ENCODE results near the gene TBC1D19. TPM values are rescaled to one million over a fixed set of nuclear protein-coding genes. Genes with fewer than 3 reads are reported as not detected.
"Not testable (repeated sequence)": the region's sequence is repeated elsewhere in the genome, so short reads cannot be mapped to it uniquely, and the experiment has no call there.

TBC1D19 gene
- total and polyA plus RNA-seq, 4 donors: 1.2 to 5.8 (median 2.2) TPM

DNA sequence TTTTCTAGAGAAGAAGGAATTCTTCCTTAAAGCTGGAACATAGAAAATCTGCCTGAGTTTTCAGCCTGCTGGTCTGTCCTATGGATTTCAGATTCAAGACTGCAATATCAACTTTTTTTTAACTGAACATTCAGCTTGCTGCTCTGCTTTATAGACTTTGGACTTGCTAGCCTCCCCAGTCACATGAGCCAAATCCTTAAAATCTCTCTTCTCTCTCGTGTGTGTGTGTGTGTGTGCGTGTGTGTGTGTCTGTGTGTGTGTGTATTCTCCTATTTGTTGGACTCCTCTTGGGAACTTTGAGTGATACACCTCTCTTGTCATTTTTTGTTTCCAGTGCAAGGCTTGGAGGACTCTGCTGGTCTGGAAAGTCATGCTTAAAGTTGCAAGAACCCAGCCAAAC, 6.8 kb upstream of the TBC1D19 start:
- H3K4me1 ChIP-seq (ENCODE audit: control insufficient read depth in 4 of 4, insufficient read depth in 4 of 4, low read length in 3 of 4): no peaks in the 10 kb centered on the region
- WGBS: 43% methylated on average over 2 of the region's 2 CpGs
- DNase-seq (ENCODE audit: low spot score): no peak
- H3K4me3 ChIP-seq (ENCODE audit: low read depth in 1 of 3, low read length in 3 of 3): no peak overlapping the region
- no peaks in the 10 kb centered on the region for H3K9me3 ChIP-seq (ENCODE audit: control insufficient read depth in 4 of 4, low read length in 3 of 4)
- no peaks in the 10 kb centered on the region for H3K36me3 ChIP-seq (ENCODE audit: control insufficient read depth in 4 of 4, insufficient read depth in 3 of 4, low read depth in 1 of 4, low read length in 3 of 4)
- no peak overlapping the region for H3K27ac ChIP-seq (ENCODE audit: low read depth in 1 of 2, low read length in 2 of 2)
- TF ChIP-seq FOXA1 (IDR thresholded peaks at IDR 0.05) (no peak), HNF4A (conservative IDR thresholded peaks at IDR 0.05) (peak in 1 of 2 donors; percentile 15), JUND (IDR thresholded peaks at IDR 0.05) (no peak)
- peaks cover 0 to 2% (median 0%) of the 10 kb centered on the region in 4 donors for H3K27me3 ChIP-seq (ENCODE audit: control insufficient read depth in 4 of 4, insufficient read depth in 4 of 4, low read length in 3 of 4)
- no peak overlapping the region for H3K9ac ChIP-seq (ENCODE audit: low read depth in 1 of 2, low read length in 2 of 2)

DNA sequence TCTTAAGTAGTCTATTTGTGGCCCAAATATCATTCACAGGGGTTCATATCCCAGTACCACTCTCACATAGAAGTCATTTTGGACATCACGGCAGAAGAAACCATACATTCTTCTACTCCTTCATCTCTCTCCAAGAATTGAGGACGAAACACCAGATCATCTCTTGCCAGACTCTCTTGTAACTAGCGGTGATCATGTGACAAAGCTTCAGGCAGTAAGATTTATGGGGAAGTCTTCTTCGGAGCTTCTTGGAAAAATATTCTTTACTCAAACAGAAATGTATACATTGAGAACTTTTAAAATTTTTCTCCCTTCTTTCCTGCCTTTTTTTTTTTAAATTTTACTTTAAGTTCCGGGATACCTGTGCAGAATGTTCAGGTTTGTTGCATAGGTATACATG, 4.7 kb upstream of the TBC1D19 start:
- H3K27me3 ChIP-seq (ENCODE audit: control insufficient read depth in 4 of 4, insufficient read depth in 4 of 4, low read length in 3 of 4): peaks cover 0 to 2% (median 0%) of the 10 kb centered on the region in 4 donors
- no peak overlapping the region for H3K9ac ChIP-seq (ENCODE audit: low read depth in 1 of 2, low read length in 2 of 2)
- WGBS: 91% methylated on average over 5 of the region's 5 CpGs
- no peak overlapping the region for H3K4me3 ChIP-seq (ENCODE audit: low read depth in 1 of 3, low read length in 3 of 3)
- TF ChIP-seq JUND (IDR thresholded peaks at IDR 0.05) (no peak), TAF1 (conservative IDR thresholded peaks at IDR 0.05) (no peak), NR2F2 (IDR thresholded peaks at IDR 0.05) (no peak), RXRA (IDR thresholded peaks at IDR 0.05) (no peak), RAD21 (IDR thresholded peaks at IDR 0.05) (no peak)
- TF ChIP-seq, protein P1, sequence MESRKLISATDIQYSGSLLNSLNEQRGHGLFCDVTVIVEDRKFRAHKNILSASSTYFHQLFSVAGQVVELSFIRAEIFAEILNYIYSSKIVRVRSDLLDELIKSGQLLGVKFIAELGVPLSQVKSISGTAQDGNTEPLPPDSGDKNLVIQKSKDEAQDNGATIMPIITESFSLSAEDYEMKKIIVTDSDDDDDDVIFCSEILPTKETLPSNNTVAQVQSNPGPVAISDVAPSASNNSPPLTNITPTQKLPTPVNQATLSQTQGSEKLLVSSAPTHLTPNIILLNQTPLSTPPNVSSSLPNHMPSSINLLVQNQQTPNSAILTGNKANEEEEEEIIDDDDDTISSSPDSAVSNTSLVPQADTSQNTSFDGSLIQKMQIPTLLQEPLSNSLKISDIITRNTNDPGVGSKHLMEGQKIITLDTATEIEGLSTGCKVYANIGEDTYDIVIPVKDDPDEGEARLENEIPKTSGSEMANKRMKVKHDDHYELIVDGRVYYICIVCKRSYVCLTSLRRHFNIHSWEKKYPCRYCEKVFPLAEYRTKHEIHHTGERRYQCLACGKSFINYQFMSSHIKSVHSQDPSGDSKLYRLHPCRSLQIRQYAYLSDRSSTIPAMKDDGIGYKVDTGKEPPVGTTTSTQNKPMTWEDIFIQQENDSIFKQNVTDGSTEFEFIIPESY (IDR thresholded peaks at IDR 0.05): no peak
- TF ChIP-seq, protein P2, sequence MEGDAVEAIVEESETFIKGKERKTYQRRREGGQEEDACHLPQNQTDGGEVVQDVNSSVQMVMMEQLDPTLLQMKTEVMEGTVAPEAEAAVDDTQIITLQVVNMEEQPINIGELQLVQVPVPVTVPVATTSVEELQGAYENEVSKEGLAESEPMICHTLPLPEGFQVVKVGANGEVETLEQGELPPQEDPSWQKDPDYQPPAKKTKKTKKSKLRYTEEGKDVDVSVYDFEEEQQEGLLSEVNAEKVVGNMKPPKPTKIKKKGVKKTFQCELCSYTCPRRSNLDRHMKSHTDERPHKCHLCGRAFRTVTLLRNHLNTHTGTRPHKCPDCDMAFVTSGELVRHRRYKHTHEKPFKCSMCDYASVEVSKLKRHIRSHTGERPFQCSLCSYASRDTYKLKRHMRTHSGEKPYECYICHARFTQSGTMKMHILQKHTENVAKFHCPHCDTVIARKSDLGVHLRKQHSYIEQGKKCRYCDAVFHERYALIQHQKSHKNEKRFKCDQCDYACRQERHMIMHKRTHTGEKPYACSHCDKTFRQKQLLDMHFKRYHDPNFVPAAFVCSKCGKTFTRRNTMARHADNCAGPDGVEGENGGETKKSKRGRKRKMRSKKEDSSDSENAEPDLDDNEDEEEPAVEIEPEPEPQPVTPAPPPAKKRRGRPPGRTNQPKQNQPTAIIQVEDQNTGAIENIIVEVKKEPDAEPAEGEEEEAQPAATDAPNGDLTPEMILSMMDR (IDR thresholded peaks at IDR 0.05; ENCODE audit: low read depth, low read length, missing input control): no peak
- TF ChIP-seq, protein P3, sequence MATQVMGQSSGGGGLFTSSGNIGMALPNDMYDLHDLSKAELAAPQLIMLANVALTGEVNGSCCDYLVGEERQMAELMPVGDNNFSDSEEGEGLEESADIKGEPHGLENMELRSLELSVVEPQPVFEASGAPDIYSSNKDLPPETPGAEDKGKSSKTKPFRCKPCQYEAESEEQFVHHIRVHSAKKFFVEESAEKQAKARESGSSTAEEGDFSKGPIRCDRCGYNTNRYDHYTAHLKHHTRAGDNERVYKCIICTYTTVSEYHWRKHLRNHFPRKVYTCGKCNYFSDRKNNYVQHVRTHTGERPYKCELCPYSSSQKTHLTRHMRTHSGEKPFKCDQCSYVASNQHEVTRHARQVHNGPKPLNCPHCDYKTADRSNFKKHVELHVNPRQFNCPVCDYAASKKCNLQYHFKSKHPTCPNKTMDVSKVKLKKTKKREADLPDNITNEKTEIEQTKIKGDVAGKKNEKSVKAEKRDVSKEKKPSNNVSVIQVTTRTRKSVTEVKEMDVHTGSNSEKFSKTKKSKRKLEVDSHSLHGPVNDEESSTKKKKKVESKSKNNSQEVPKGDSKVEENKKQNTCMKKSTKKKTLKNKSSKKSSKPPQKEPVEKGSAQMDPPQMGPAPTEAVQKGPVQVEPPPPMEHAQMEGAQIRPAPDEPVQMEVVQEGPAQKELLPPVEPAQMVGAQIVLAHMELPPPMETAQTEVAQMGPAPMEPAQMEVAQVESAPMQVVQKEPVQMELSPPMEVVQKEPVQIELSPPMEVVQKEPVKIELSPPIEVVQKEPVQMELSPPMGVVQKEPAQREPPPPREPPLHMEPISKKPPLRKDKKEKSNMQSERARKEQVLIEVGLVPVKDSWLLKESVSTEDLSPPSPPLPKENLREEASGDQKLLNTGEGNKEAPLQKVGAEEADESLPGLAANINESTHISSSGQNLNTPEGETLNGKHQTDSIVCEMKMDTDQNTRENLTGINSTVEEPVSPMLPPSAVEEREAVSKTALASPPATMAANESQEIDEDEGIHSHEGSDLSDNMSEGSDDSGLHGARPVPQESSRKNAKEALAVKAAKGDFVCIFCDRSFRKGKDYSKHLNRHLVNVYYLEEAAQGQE (IDR thresholded peaks at IDR 0.05): no peak
- H3K27ac ChIP-seq (ENCODE audit: low read depth in 1 of 2, low read length in 2 of 2): no peak overlapping the region
- H3K36me3 ChIP-seq (ENCODE audit: control insufficient read depth in 4 of 4, insufficient read depth in 3 of 4, low read depth in 1 of 4, low read length in 3 of 4): no peaks in the 10 kb centered on the region
- peaks cover 0 to 6% (median 3%) of the 10 kb centered on the region in 4 donors for H3K4me1 ChIP-seq (ENCODE audit: control insufficient read depth in 4 of 4, insufficient read depth in 4 of 4, low read length in 3 of 4)
- no peaks in the 10 kb centered on the region for H3K9me3 ChIP-seq (ENCODE audit: control insufficient read depth in 4 of 4, low read length in 3 of 4)
- no peak for DNase-seq (ENCODE audit: low spot score)

DNA sequence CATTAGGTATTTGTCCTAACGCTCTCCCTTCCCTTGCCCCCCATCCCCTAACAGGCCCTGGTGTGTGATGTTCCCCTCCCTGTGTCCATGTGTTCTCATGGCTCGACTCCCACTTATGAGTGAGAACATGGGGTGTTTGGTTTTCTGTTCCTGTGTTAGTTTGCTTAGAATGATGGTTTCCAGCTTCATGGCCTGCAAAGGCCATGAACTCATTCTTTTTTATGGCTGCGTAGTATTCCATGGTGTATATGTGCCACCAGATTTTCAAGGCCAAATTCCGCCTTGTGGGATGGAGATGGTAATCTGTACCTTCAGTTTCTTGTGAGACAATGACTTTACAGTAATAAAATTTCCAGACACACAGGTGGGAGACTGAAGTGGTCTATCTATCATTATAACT, 2.5 kb upstream of the TBC1D19 start:
- not testable (repeated sequence) for H3K4me3 ChIP-seq (ENCODE audit: low read depth in 1 of 3, low read length in 3 of 3); H3K27ac ChIP-seq (ENCODE audit: low read depth in 1 of 2, low read length in 2 of 2); H3K36me3 ChIP-seq (ENCODE audit: control insufficient read depth in 4 of 4, insufficient read depth in 3 of 4, low read depth in 1 of 4, low read length in 3 of 4); H3K27me3 ChIP-seq (ENCODE audit: control insufficient read depth in 4 of 4, insufficient read depth in 4 of 4, low read length in 3 of 4); DNase-seq (ENCODE audit: low spot score); H3K9me3 ChIP-seq (ENCODE audit: control insufficient read depth in 4 of 4, low read length in 3 of 4); H3K9ac ChIP-seq (ENCODE audit: low read depth in 1 of 2, low read length in 2 of 2)
- 92% methylated on average over 4 of the region's 4 CpGs for WGBS
- peaks cover 2 to 14% (median 10%) of the 10 kb centered on the region in 4 donors for H3K4me1 ChIP-seq (ENCODE audit: control insufficient read depth in 4 of 4, insufficient read depth in 4 of 4, low read length in 3 of 4)

Data from liver (tissue), 9 donors.